Natural killer cell (primary cell): ENCODE data around the gene IL12RB2. TPM values are rescaled to one million over a fixed set of nuclear protein-coding genes. Genes with fewer than 3 reads are reported as not detected.

Source experiments
- ATAC-seq, 3 donors: fragments of 150-1000 bp in 2 of 3; fragments of 200-7000 bp in 1 of 3; cut with Tn5 transposase; 1 replicate in 1 of 3; 2 replicates in 2 of 3; pipeline ENCODE4 v1.10.0; 2021; ENCODE audit warnings: mild to moderate bottlenecking in 2 of 3, moderate library complexity in 2 of 3
- DNase-seq, 2 donors: peaks; one replicate each; pipeline versions ENCODE4 v3.0.0 to v3.0.0-alpha.2; 2013 to 2021; ENCODE audit warnings: mixed read lengths in 1 of 2
- H3K27ac ChIP-seq: one replicate; pipeline ENCODE4 v1.5.1; 2013; ENCODE audit warnings: mild to moderate bottlenecking, low read length
- H3K27me3 ChIP-seq: one replicate; pipeline ENCODE4 v1.6.1; 2013; ENCODE audit warnings: low read length; ENCODE audit not compliant: control insufficient read depth, insufficient read depth
- H3K36me3 ChIP-seq: one replicate; pipeline ENCODE4 v1.6.1; 2013; ENCODE audit warnings: low read length; ENCODE audit not compliant: control insufficient read depth, insufficient read depth
- H3K4me1 ChIP-seq: one replicate; pipeline ENCODE4 v1.6.1; 2013; ENCODE audit warnings: low read length; ENCODE audit not compliant: control insufficient read depth, insufficient read depth
- H3K4me3 ChIP-seq: one replicate; pipeline ENCODE4 v1.5.1; 2013; ENCODE audit warnings: low read length
- H3K9me3 ChIP-seq: one replicate; pipeline ENCODE4 v1.6.1; 2013; ENCODE audit warnings: low read length; ENCODE audit not compliant: control insufficient read depth, insufficient read depth
- H3K27ac Mint-ChIP-seq, 2 donors: one replicate each; pipeline ENCODE4 v1.8.0; 2022; ENCODE audit warnings: mild to moderate bottlenecking in 2 of 2, mixed read lengths in 2 of 2, moderate library complexity in 1 of 2
- H3K27me3 Mint-ChIP-seq, 2 donors: one replicate each; pipeline ENCODE4 v1.8.0; 2022; ENCODE audit warnings: low read depth in 2 of 2, mixed read lengths in 2 of 2
- H3K36me3 Mint-ChIP-seq: one replicate; pipeline ENCODE4 v1.8.0; 2022; ENCODE audit warnings: mixed read lengths
- H3K4me1 Mint-ChIP-seq, 2 donors: one replicate each; pipeline ENCODE4 v1.8.0; 2022; ENCODE audit warnings: mixed read lengths in 2 of 2
- H3K4me3 Mint-ChIP-seq: one replicate; pipeline ENCODE4 v1.8.0; 2022; ENCODE audit warnings: mild to moderate bottlenecking, moderate library complexity, mixed read lengths
- H3K9me3 Mint-ChIP-seq, 2 donors: one replicate each; pipeline ENCODE4 v1.8.0; 2022; ENCODE audit warnings: mixed read lengths in 2 of 2
- WGBS: methylation state at CpG from one replicate; pipeline ENCODE4 v1.1.7; 2013; ENCODE audit warnings: missing lambda C conversion rate; ENCODE audit not compliant: insufficient coverage; 5-methylcytosine and 5-hydroxymethylcytosine counted together
- intact Hi-C: fragments of 100-400 bp; cut with micrococcal nuclease; formaldehyde crosslinking; loops from one replicate; pipeline ENCODE4 v1.14.2; 2022
- total RNA-seq, 4 donors: library from RNA; stranded (reverse); fragments of 120-200 nt in 1 of 4; gene quantifications; one replicate each; pipeline versions ENCODE4 v1.2.3 to v1.2.4, GENCODE V29; 2013 to 2022
- TF ChIP-seq, protein P1 (sequence below): fragments of 200-600 bp; IDR thresholded peaks from one replicate; pipeline ENCODE4 v1.8.0; 2022; ENCODE audit warnings: antibody characterized with exemption

IL12RB2 gene
- total RNA-seq, 3 donors from 2014 or later (not counting 1 experiment from before 2014, with no cell fraction given) = 18.2 to 51.2 (median 24.8) TPM

DNA sequence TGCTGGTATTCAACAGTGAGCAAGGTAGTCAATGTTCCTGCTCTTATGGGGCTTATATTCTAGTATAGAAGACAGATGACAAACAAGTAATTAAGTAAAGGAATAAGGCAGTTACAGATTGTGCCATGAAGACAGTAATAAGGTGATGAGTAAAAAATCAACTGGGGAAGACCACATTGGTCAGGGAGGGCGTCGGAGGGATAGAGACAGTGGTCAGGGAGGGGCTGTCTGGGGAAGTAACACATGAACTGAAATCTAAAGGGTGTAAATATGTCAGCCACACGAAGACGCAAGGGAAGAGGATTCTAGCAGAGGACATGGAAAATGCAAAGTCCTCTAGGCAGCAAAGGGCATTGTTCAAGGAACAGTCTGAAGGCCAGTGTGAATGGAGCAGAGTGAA lies 10.1 kb downstream of the IL12RB2 start:
- Mint-ChIP-seq H3K4me1 (peaks cover 25 to 28% of the 10 kb centered on the region in 2 donors), H3K36me3 (peaks cover 8% of the 10 kb centered on the region), H3K4me3 (no peak overlapping the region), H3K9me3 (no peaks in the 10 kb centered on the region), H3K27me3 (no peaks in the 10 kb centered on the region), H3K27ac (no peak overlapping the region)
- ATAC-seq = peak; percentile 68 to 91 (median 74)
- WGBS = 27% methylated on average over 4 of the region's 4 CpGs
- H3K36me3 ChIP-seq = peaks cover 5% of the 10 kb centered on the region
- intact Hi-C loops = no loop called here
- no peaks in the 10 kb centered on the region for H3K27me3 ChIP-seq
- DNase-seq = no peak
- TF ChIP-seq, protein P1, sequence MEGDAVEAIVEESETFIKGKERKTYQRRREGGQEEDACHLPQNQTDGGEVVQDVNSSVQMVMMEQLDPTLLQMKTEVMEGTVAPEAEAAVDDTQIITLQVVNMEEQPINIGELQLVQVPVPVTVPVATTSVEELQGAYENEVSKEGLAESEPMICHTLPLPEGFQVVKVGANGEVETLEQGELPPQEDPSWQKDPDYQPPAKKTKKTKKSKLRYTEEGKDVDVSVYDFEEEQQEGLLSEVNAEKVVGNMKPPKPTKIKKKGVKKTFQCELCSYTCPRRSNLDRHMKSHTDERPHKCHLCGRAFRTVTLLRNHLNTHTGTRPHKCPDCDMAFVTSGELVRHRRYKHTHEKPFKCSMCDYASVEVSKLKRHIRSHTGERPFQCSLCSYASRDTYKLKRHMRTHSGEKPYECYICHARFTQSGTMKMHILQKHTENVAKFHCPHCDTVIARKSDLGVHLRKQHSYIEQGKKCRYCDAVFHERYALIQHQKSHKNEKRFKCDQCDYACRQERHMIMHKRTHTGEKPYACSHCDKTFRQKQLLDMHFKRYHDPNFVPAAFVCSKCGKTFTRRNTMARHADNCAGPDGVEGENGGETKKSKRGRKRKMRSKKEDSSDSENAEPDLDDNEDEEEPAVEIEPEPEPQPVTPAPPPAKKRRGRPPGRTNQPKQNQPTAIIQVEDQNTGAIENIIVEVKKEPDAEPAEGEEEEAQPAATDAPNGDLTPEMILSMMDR = no peak
- no peaks in the 10 kb centered on the region for H3K9me3 ChIP-seq
- peaks cover 21% of the 10 kb centered on the region for H3K4me1 ChIP-seq
- no peak overlapping the region for H3K4me3 ChIP-seq
- H3K27ac ChIP-seq = no peak overlapping the region

DNA sequence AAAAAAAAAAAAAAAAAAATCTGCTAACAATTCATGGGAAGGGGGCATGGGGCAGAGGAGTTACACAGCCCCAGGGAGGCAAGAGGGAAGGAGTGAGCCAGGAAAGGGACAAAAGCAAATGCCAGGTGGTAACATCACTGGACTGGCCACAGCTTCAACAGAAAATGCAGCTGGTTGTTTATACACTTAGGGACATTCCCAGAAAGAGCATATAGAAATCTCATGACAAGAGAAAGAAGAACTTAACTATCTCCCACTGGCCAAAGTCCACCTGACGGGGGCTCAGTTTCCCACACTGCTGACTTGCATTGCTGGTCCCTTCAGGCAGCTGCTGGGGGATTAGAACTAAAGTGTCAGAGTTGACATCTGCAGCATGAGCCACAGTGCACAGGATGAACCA lies 14.8 kb downstream of the IL12RB2 start:
- peak overlapping the region; percentile 15 to 70 for H3K27ac Mint-ChIP-seq

DNA sequence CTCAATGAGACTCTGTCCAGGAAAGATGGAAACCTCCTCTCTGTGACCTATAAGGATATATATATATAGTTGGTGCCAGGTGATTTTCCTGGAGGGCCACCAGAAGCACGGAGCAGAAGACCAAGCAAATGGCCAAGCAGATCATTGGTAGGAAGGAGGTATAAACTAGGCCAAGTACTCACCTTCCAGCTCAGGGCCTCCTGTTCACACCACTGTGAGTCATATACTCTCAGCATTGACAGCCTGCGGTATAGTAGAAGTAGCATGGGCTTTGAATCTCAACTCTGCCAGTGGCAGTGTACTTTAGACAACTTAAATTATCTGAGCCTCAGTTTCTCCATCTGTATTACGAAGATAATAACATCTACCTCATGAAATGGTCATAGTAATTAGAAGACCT lies 15.4 kb downstream of the IL12RB2 start:
- no peak overlapping the region for H3K4me3 ChIP-seq
- H3K4me1 ChIP-seq = peaks cover 13% of the 10 kb centered on the region
- peaks cover 15% of the 10 kb centered on the region for H3K36me3 ChIP-seq
- no peak for DNase-seq
- peak; percentile 87 to 99 (median 96) for ATAC-seq
- H3K9me3 Mint-ChIP-seq = no peaks in the 10 kb centered on the region
- peak overlapping the region; percentile 15 to 70 for H3K27ac Mint-ChIP-seq
- H3K9me3 ChIP-seq = no peaks in the 10 kb centered on the region
- H3K4me3 Mint-ChIP-seq = no peak overlapping the region
- 78% methylated on average over 3 of the region's 3 CpGs for WGBS
- H3K36me3 Mint-ChIP-seq = peaks cover 8% of the 10 kb centered on the region
- peaks cover 31 to 44% of the 10 kb centered on the region in 2 donors for H3K4me1 Mint-ChIP-seq
- no peaks in the 10 kb centered on the region for H3K27me3 ChIP-seq
- intact Hi-C loops = no loop called here
- no peak overlapping the region for H3K27ac ChIP-seq
- TF ChIP-seq, protein P1 = no peak
- no peaks in the 10 kb centered on the region for H3K27me3 Mint-ChIP-seq

More for the DNA sequence above, 14.8 kb downstream of the IL12RB2 start:
- Histone ChIP-seq H3K4me3 (no peak overlapping the region), H3K27me3 (no peaks in the 10 kb centered on the region), H3K36me3 (peaks cover 11% of the 10 kb centered on the region), H3K4me1 (peaks cover 19% of the 10 kb centered on the region), H3K27ac (no peak overlapping the region), H3K9me3 (no peaks in the 10 kb centered on the region)
- intact Hi-C loops = no loop called here
- Mint-ChIP-seq H3K9me3 (no peaks in the 10 kb centered on the region), H3K4me1 (peaks cover 27 to 40% of the 10 kb centered on the region in 2 donors), H3K36me3 (peaks cover 8% of the 10 kb centered on the region), H3K27me3 (no peaks in the 10 kb centered on the region), H3K4me3 (no peak overlapping the region)
- WGBS = 100% methylated on average over 1 of the region's 1 CpG
- DNase-seq (no peak), ATAC-seq (no peak)
- TF ChIP-seq, protein P1 = no peak

DNA sequence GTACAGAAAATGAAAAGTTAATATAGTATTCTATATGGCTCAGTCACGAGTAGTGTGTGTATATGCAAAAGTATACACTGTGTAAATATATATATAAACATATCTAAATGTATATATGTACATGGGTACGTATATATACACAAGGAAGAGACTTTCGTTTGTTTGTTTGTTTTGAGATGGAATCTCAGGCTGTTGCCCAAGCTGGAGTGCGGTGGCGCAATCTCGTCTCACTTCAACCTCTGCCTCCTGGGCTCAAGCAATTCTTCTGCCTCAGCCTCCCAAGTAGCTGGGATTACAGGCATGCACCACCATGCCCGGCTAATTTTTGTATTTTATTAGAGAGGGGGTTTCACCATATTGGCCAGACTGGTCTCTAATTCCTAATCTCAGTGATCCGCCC lies 16.4 kb downstream of the IL12RB2 start:
- ATAC-seq = no peak
- Histone ChIP-seq H3K4me3 (no peak overlapping the region), H3K9me3 (no peaks in the 10 kb centered on the region), H3K27me3 (no peaks in the 10 kb centered on the region), H3K36me3 (peaks cover 21% of the 10 kb centered on the region), H3K27ac (no peak overlapping the region), H3K4me1 (peaks cover 17% of the 10 kb centered on the region)
- DNase-seq = no peak
- Mint-ChIP-seq H3K4me1 (peaks cover 39 to 49% of the 10 kb centered on the region in 2 donors), H3K4me3 (no peak overlapping the region), H3K27me3 (no peaks in the 10 kb centered on the region), H3K36me3 (peaks cover 8% of the 10 kb centered on the region), H3K9me3 (no peaks in the 10 kb centered on the region), H3K27ac (no peak overlapping the region)
- TF ChIP-seq, protein P1 = no peak
- 98% methylated on average over 7 of the region's 8 CpGs for WGBS
- intact Hi-C loops = no loop called here
